ENCODE data around the gene WDR36.
"Not testable (repeated sequence)": the region's sequence is repeated elsewhere in the genome, so short reads cannot be mapped to it uniquely, and the experiment has no call there.

GRCh38 chr5:111141471-111141870 lies 49.3 kb downstream of the WDR36 start:
- TF ChIP-seq, protein P1, sequence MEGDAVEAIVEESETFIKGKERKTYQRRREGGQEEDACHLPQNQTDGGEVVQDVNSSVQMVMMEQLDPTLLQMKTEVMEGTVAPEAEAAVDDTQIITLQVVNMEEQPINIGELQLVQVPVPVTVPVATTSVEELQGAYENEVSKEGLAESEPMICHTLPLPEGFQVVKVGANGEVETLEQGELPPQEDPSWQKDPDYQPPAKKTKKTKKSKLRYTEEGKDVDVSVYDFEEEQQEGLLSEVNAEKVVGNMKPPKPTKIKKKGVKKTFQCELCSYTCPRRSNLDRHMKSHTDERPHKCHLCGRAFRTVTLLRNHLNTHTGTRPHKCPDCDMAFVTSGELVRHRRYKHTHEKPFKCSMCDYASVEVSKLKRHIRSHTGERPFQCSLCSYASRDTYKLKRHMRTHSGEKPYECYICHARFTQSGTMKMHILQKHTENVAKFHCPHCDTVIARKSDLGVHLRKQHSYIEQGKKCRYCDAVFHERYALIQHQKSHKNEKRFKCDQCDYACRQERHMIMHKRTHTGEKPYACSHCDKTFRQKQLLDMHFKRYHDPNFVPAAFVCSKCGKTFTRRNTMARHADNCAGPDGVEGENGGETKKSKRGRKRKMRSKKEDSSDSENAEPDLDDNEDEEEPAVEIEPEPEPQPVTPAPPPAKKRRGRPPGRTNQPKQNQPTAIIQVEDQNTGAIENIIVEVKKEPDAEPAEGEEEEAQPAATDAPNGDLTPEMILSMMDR (IDR thresholded peaks at IDR 0.05; ENCODE audit: low read depth, low read length, poor library complexity, severe bottlenecking): not testable (repeated sequence)
- not testable (repeated sequence) for TF ChIP-seq EZH2phosphoT487 (IDR thresholded peaks at IDR 0.05; ENCODE audit: borderline replicate concordance, low read length)
